GM12892 (cell line): ENCODE results near the gene BRMS1.
A peak's percentile ranks its signal among the peaks of the same experiment; 100 is the strongest.

Experiments used
- DNase-seq: peaks from one replicate; pipeline ENCODE4 v3.0.0; 2011; ENCODE audit not compliant: insufficient read length
- FAIRE-seq: peaks from 2 replicates; lab custom pipeline; 2011; peaks lifted over from hg19 to GRCh38; lab: Jason Lieb, UNC
- POLR2A ChIP-seq: IDR thresholded peaks from 2 replicates; pipeline ENCODE4 v1.6.1; 2011; ENCODE audit warnings: low read depth, low read length, control low read depth
- POLR2AphosphoS5 ChIP-seq: IDR thresholded peaks from 2 replicates; pipeline ENCODE4 v1.6.1; 2011; ENCODE audit warnings: low read depth, low read length, control low read depth
- TAF1 ChIP-seq: IDR thresholded peaks from 2 replicates; pipeline ENCODE4 v1.6.1; 2011; ENCODE audit warnings: low read depth, mild to moderate bottlenecking, control low read depth, low read length, borderline replicate concordance

The BRMS1 gene

DNA sequence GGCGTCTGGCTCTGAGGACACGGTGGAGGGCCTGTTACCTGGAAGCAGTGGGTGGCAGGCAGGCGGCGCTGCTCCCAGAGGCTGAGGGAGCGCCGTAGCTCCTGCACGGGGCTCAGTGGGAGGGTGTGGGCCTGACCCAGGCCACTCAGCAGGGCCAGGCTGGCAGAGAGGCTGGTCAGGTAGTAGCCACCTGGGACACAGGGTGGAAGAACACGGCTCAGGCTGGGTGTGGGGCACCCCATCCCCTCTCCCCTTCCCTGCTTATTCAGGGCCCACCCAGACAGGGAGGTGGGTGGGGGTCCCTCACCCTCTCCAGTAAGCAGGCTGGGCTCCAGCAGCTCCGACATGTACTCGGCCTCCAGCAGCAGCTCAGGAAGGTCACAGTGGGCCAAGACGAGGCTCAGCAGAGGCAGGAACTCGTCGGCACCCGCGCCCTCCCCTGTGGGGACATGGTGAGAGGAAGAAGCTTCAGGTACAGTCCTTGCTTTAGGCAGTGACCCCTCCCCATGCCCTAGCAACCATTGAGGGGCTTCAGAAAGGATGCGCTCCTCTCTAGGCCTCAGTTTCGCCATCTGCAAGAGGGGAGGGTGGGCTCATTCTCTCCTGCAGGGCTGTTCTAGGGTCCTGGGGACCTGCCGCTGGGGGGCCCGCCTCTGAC lies 11.6 kb downstream of the BRMS1 start:
- no peak for DNase-seq
- TF ChIP-seq TAF1, result no peak
- TF ChIP-seq POLR2A, result no peak
- TF ChIP-seq POLR2AphosphoS5, result no peak
- FAIRE-seq, result no peak

GRCh38 chr11:66332371-66333219 lies 12.3 kb downstream of the BRMS1 start:
- FAIRE-seq (no peak), DNase-seq (no peak)
- TF ChIP-seq POLR2AphosphoS5, result no peak

GRCh38 chr11:66331542-66332370 lies 13.1 kb downstream of the BRMS1 start:
- no peak for TF ChIP-seq POLR2AphosphoS5
- TF ChIP-seq POLR2A, result no peak
- no peak for TF ChIP-seq TAF1
- FAIRE-seq (no peak), DNase-seq (no peak)

- no peak for TF ChIP-seq TAF1
- FAIRE-seq (no peak), DNase-seq (no peak)
Measured at GRCh38 chr11:66330931-66331330, 14.0 kb downstream of the BRMS1 start.

GRCh38 chr11:66329165-66329673 lies 15.7 kb downstream of the BRMS1 start:
- DNase-seq, result no peak
- TF ChIP-seq TAF1 (no peak), POLR2AphosphoS5 (no peak), POLR2A (no peak)
- FAIRE-seq, result no peak

- peak; percentile 88 for DNase-seq
- peak; percentile 100 for FAIRE-seq
- TF ChIP-seq POLR2AphosphoS5, result no peak
- TF ChIP-seq POLR2A, result no peak
- TF ChIP-seq TAF1, result no peak
Measured at GRCh38 chr11:66328302-66329144, 16.4 kb downstream of the BRMS1 start.

DNA sequence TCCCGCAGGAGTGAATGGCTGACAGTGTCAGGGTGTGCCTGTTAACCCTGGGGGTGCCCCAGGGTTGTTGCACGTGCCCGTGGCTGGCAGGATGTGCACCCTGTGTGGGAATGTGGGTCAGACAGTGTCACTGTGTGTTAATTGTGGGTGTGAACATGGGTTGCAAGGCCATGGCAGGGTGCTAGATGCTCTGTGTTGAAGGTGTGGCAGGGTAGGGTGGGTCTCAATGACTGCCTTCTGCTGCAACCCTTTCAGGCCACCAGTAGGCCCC lies 16.9 kb downstream of the BRMS1 start:
- TF ChIP-seq POLR2AphosphoS5, result no peak
- TF ChIP-seq POLR2A, result no peak
- no peak for TF ChIP-seq TAF1

GRCh38 chr11:66327171-66328030 lies 17.5 kb downstream of the BRMS1 start:
- no peak for DNase-seq

More for the DNA sequence above, 16.9 kb downstream of the BRMS1 start:
- FAIRE-seq (no peak), DNase-seq (no peak)

GRCh38 chr11:66326261-66327111 lies 18.4 kb downstream of the BRMS1 start:
- DNase-seq, result no peak
- no peak for FAIRE-seq
- TF ChIP-seq POLR2A (no peak), TAF1 (no peak), POLR2AphosphoS5 (no peak)

More at GRCh38 chr11:66327171-66328030, 17.5 kb downstream of the BRMS1 start:
- TF ChIP-seq TAF1, result no peak
- TF ChIP-seq POLR2A, result no peak
- no peak for TF ChIP-seq POLR2AphosphoS5
- no peak for FAIRE-seq

GRCh38 chr11:66325263-66325671 lies 19.6 kb downstream of the BRMS1 start:
- TF ChIP-seq TAF1 (no peak), POLR2A (no peak), POLR2AphosphoS5 (no peak)
- FAIRE-seq (no peak), DNase-seq (no peak)
